ENCODE data around the gene FAT1.
A peak's percentile ranks its signal among the peaks of the same experiment; 100 is the strongest.
"Not testable (repeated sequence)": the region's sequence is repeated elsewhere in the genome, so short reads cannot be mapped to it uniquely, and the experiment has no call there.

The FAT1 gene, protein sequence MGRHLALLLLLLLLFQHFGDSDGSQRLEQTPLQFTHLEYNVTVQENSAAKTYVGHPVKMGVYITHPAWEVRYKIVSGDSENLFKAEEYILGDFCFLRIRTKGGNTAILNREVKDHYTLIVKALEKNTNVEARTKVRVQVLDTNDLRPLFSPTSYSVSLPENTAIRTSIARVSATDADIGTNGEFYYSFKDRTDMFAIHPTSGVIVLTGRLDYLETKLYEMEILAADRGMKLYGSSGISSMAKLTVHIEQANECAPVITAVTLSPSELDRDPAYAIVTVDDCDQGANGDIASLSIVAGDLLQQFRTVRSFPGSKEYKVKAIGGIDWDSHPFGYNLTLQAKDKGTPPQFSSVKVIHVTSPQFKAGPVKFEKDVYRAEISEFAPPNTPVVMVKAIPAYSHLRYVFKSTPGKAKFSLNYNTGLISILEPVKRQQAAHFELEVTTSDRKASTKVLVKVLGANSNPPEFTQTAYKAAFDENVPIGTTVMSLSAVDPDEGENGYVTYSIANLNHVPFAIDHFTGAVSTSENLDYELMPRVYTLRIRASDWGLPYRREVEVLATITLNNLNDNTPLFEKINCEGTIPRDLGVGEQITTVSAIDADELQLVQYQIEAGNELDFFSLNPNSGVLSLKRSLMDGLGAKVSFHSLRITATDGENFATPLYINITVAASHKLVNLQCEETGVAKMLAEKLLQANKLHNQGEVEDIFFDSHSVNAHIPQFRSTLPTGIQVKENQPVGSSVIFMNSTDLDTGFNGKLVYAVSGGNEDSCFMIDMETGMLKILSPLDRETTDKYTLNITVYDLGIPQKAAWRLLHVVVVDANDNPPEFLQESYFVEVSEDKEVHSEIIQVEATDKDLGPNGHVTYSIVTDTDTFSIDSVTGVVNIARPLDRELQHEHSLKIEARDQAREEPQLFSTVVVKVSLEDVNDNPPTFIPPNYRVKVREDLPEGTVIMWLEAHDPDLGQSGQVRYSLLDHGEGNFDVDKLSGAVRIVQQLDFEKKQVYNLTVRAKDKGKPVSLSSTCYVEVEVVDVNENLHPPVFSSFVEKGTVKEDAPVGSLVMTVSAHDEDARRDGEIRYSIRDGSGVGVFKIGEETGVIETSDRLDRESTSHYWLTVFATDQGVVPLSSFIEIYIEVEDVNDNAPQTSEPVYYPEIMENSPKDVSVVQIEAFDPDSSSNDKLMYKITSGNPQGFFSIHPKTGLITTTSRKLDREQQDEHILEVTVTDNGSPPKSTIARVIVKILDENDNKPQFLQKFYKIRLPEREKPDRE (N-terminal part only)

DNA sequence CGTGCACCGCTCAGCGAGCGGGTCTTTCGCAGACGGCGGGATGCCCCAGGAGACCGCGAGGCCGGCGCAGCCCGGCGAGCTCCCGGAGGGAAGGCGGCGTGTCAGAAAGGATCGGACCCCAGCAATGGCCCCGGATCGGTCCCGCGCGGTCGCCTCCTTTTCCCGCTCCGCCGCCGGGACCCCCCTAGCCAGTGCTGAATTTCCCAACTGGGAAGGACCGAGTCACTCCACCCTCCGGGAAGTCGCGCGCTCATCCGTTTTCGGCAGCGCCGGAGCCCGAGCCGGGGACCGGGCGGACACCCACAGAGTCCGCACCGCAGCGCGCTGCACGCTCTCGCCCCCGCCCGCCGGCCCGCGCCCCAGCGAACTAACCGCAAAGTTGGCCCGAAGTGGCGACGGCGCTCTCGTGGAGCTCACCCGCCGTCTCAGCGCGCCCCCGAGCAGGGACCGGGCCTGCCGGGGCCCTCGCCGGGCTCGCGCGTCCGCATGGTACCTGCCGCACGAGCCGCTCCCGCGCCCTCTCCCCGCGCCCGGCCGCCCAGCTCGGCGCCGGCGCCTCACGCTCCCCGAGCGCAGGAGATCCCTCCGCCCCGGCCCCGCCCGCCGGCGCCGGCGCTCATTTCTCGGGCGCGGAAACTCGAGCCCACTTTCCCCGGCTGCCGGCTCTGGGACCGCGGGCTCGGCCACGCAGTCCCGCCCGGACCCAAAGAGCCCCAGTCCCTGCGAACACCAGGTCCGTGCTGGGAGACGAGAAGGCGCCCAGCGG, at the start of gene FAT1:
TSS of gene FAT1 (minus strand) at position 565 of the 766 bp plus-strand sequence. CDS start 14,029 bp downstream, outside the sequence.
- DNase-seq = no peak

DNA sequence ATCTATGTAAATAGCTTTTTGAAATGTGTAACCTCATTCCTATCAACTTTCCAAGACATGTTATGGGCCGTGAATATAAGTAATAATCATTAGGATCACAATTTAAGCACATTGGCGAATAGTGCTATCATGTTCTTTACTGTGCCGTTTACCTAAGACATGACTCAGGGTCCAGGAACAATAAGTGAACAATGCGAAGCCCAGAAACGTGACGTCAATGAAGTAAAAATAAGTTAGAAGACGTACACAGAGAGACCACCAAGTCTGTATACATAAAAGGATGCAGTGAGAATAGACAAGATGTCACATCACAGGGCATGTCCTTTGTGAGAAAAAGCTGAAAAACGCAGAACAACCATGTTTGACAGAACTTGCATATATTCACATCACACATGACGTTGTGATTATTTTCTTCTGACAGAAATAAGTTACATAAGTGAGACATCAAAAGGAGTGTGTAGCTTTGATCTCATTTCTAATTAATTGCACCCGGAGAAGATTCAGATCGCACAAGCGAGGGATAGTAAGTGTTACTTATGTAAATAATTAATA, 49.4 kb upstream of the FAT1 start:
- no peak for DNase-seq

DNA sequence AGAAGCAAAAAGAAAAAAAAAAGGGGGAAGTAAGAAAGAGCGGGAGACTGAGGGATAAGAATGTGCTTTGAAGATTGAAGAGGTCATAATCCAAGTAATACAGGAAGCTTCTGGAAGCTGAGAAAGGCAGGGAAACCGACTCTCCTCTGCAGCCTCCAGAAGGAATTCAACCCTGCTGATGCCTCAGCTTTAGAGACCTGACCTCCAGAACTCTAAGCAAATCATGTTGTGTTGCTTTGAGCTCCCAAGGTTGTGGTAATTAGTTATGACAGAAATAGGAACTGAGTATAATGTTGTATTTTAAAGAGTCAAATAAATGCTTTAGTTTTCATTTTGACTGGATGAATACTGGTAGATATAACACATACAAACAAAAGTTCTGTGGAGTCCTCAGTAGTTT, 48.0 kb upstream of the FAT1 start:
- DNase-seq = peak; percentile 19

DNA sequence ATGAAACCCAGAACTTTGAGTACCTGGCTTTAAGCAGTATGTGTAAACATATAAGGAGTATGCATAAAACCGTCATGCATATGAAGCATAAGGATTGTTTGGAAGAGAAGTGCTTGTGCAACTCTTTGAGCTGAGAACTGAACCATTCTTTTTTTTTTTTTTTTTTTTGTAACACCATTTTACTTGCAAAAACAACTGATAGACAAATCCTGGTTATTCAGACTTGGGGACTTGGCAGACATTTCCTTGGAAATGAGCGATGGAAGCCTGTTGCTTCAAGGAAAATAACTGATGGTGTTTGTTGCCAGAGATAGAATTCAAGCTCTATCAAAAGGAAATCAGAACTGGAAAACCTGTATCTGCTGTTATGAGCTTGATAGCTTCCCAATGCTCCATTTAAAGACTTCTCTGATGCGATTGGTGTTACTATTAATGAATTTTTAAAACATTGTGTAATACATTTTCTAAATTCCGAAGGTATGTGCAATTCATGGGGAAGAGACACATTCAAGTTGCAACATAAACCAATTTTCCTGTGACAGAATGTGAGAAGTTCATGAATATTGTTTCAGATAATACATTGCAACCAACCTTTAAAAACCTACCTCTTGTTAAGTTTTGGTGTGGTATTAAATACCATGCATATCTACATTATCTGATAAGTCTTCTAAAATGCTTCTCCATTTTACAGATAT, 47.0 kb upstream of the FAT1 start:
- DNase-seq = no peak

DNA sequence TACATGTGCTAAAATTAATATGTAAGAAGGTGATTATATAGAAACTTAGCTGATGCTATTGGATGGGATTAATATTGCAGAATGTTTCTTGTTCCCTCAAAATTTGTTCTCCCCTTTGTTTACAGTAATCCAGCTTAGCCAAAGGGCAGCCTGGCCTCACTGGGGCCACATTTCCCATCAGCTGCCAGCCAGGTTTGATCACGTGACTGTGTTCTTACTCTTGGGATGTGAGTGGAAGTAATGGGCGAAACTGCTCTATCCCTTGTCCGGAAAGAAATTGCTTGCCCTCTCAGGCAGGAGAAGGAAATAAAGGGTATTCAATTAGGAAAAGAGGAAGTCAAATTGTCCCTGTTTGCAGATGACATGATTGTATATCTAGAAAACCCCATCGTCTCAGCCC, 44.1 kb upstream of the FAT1 start:
- DNase-seq = no peak

DNA sequence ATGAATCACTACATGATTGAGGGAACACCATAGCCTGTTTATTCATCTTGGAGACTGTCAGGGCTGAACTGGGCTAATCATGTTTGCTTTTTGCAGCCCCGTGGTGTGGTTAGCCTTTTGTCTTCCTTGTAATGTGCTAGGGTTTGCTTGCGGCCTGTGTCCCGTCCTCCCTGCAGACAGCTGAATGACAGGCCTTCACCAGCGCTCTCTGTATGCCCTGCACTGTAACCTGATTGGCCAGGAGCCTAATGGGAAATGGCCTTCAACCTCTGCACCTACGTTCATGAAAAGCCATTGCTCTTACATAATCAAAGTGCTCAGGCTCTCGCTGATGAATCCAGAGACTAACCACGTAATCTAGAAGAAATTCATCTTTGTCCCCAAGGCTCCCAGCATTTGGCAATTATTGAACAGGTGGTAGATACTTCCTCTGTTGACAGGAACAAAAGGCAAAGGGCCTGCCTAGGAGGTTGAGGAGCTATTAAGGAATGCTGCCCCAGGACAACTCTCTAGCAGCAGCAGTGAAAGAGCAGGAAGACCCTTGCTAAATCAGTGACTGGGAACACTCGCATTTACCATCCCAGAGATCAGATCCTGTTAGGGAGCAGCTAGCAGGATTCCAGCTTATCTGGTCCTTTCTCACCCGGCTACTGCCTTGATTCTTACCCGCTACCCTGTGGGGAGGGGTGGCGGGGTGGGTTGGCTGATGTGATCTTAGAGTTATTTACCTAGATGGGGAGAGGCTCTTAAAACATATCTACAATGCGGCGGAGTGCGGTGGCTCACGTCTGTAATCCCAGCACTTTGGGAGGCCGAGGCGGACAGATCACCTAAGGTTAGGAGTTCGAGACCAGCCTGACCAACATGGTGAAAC, 42.3 kb upstream of the FAT1 start:
- DNase-seq = no peak

DNA sequence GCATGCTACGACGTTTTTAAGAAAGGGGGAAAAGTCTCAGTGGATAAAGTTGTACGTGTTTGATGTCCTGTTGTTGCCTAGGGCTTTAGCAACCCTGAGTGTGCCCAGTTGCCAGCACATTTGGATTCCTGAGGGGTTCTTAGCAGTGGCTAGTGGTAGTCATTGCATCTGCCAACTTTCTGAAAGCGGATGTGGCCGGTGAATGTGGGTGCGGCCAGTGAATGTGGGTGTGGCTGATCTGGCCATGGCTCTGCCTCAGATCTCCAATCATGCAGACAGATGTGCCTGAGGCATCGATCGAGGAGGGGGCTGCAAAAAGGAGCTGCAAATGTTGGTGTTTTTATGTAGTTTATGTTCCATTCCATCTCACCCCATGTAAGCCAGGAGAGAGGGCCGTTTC, 41.5 kb upstream of the FAT1 start:
- DNase-seq = no peak

DNA sequence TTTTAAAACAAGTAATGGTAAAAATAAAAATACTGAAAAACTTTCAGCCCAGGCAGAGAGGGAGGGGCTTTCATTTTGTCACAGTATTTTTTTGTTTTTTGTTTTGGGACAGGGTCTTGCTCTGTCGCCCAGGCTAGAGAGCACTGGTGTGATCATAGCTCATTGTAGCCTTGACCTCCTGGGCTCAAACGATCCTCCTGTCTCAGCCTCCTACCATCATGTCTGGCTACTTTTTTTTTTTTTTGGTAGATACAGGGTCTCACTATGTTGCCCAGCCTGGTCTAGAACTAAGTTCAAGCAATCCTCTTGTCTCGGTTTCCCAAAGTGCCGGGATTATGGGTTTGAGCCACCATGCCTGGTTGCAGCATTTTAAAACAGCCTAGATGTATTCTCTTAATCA, 40.8 kb upstream of the FAT1 start:
- no peak for DNase-seq

DNA sequence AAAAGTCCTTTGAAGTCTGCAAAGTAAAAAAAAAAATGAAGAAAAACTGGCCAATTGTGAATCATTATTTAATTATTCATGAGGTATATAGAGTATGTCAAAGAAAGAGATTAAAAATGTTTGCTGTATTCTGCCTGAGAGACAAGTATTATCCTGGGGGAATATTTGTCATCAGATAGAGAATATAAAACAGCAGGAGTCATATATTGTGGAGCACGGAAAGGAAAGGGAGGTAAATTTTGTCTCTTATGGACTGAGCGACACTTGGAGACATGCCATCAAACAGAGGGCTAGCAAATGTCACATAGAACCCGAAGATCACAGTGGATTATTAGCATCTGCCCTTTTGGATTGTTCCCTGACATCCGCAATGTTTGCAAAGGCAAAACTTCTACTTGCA, 39.2 kb upstream of the FAT1 start:
- no peak for DNase-seq

DNA sequence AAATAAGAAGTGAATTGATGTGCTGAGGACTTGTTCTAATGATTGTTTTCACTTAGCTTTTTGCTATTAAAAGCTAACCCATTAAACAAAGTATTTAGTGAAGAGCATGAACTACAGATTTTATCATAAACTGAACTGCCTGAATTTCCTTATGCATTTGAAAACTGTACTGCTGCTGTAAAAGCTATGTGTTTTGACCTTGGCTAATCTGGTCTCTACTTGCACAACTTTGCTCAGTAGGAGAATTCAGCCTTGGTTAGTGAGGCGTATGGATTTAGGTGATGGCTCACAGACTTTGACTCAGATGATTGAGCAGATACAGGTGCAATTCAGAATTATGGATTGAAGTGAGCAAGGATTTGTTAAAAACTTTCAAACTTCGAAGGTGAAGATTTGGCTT, 38.7 kb upstream of the FAT1 start:
- no peak for DNase-seq

DNA sequence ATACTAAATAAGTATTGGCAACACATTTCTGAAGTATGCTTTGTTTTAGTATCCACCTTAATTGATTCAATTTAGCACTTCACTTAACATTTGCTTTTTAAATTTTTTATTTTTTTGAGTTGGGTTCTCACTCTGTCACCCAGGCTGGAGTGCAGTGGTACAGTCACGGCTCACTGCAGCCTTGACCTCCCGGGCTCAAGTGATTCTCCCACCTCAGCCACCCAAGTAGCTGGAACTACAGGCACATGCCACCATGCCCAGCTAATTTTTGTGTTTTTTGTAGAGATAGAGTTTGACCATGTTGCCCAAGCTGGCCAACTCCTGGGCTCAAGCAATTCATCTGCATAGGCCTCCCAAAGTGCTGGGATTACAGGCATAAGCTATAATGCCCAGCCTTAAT, 38.3 kb upstream of the FAT1 start:
- DNase-seq = not testable (repeated sequence)

DNA sequence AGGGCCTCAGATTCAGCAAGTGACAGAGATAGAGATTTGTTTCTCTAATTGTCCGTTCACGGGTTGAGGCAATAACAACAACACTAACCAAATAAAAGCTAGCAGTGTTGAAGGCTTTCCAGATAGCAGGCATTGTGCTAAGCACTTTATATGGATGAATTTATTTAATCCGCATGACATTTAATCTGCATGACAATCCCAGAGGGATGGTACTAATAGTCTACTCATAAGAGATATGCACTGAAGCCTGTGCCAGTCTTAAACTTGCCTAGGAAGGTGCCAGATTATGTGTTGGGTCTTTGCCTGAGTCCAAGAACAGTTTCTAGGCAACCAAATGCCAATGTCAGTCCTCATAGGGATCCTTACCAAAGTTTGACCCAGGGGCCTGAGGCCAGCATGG, 37.7 kb upstream of the FAT1 start:
- no peak for DNase-seq

DNA sequence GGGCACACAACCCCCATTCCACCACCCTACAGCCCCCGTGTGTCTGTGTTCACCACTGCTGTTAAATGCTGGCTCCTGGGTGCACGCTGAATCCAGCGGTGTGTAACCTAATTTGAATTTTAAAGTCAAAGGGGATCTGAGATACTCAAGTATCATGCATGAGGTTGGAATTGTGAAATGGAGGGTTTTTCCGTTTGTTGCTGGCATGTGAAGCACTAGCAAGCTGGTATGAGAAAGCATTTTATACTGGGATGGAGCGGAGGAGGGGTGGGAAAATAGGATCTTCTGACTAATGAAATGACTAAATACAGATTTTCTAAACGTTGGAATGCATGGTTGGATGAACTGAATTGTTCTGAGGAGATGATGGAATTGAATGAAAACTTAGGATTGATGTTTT, 36.9 kb upstream of the FAT1 start:
- DNase-seq = no peak

DNA sequence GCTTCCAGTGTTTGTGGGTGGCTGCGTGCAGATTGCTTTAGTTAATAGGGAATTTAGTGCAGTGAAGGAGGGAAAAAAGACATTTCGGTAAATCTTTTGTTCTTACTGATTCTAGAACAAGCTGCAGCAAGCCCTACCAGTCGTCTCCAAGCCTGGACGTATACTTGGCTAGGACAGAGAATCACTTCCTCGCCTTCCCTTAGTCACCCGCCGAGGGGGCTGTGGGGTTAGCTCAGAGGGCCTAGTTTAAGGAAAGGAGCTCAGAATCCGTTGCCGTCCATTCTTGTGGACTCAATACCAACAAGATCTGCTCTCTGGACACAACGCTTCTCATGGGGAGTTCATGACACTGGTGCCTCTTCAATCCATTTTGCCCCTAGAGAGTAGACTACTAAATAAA, 36.3 kb upstream of the FAT1 start:
- DNase-seq = no peak

DNA sequence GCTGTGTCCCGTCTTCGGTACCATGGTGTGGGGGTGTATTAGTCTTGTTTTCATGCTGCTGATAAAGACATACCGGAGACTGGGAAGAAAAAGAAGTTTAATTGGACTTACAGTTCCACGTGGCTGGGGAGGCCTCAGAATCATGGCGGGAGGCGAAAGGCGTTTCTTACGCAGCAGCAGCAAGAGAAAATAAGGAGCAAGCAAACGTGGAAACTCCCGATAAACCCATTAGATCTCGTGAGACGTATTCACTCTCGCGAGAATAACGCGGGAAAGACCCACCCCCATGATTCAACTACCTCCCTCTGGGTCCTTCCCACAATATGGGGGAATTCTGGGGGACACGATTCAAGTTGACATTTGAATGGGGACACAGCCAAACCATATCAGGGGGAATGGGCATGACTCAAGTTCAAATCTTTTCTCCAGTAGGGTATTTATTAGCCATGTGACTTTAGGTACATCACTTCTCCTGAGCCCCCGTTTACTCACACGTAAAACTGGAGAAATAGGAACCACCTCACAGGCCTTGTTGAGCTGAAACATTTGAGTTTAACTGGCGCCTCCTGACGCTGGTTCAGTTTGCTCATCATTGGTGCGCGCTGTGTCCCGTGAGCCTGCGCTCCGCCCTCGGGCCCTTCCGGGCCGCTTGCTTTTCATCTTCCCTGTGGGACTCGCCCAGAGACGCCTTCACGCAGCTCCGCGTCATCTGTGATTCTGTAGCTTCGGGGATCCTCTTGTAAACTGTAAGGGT, 35.5 kb upstream of the FAT1 start:
- no peak for DNase-seq

DNA sequence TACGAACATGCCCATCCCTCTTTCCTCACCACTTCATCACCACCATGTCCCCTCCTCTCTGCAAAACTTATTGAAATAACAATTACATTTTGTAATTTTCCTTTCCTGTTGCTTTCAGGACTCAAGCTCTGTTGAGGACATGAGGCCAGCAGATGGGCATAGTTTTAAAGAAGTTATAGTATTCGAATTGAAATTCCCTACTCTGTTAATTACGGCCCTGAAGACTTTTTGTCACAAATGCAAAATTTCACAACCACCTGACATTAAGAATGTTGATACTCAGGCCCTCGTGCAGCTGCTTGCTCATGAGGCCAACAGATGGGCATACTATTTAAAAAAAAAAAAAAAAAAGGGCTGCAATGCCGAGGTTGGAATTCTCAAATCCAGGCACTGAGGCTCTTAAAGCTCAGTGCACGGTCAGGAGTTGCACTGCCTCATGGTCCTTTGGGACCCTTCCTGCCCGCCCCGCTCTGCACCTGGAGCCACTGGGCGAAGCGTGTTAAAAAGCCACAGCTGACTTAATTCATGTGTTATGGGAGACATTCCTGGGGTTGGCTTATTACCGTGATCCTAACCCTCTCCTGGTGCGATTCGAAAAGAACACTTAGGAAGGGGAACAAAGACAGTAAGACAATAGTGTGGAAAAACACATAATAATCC, 34.2 kb upstream of the FAT1 start:
- no peak for DNase-seq

DNA sequence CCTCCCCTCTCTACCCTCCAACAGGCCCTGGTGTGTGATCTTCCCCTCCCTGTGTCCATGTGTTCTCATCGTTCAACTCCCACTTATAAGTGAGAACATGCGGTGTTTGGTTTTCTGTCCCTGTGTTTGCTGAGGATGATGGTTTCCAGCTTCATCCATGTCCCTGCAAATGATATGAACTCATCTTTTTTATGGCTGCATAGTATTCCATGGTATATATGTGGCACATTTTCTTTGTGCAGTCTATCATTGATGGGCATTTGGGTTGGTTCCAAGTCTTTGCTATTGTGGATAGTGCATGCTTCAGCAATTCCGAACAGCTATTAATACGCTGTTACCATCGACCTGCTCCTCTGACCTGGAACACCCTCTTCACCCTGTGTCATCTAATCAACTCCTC, 32.9 kb upstream of the FAT1 start:
- DNase-seq = not testable (repeated sequence)

DNA sequence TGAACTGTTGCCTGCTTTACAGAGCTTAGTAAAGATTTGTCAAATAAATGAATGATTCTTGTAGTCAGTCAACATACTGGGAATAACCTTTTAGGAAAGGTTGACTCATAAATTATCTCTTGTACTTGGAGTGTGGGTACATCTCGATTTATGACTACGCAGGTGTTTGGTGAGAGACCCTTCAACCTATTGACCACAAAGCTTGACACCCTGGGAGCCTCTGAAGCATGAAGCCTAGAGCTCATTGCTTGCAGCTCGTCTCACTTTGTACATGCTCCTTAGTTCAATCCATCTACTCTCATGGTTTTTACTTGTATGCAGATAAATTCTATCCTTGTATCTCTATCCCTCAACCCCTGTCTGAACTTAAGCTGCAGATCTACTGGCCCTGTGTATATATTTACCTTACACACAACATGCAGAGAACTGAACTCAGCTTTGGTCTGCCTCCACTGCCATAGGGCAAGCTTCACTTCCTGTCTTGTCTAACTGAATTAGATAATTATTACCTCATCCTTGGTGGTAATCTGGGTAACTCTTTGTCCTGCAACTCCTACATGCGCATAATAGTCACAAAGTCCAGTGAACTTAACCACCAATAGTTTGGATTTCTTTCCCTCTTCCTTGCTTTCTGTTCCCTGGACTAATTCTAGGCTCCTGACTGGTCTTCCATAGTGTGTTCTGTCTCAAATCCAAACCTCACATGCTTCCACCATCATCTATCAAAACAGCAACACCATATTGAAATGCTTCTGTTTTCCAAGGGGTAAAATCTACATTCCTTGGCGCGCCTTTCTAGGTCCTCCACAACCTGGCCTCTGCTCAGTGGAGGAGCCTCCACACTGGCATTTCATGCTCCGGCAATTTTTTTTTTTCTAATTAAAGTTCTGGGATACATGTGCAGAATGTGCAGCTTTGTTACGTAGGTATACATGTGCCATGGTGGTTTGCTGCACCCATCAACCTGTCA, 32.2 kb upstream of the FAT1 start:
- DNase-seq = peak; percentile 28

All from MV-4-11 (cell line).